Measurements from ENCODE around the gene GTF2F2.

The GTF2F2 gene

GRCh38 chr13:45191874-45192273, 71.6 kb downstream of the GTF2F2 start:
- no peak for TF ChIP-seq CTCF (conservative IDR thresholded peaks at IDR 0.05; ENCODE audit: low read depth, low read length)
- H3K4me3 ChIP-seq (ENCODE audit: low read length), result no peak overlapping the region
- DNase-seq (ENCODE audit: low read depth), result no peak

GRCh38 chr13:45194081-45194939, 74.0 kb downstream of the GTF2F2 start:
- no peak for DNase-seq (ENCODE audit: low read depth)
- H3K4me3 ChIP-seq (ENCODE audit: low read length), result no peak overlapping the region
- TF ChIP-seq CTCF (conservative IDR thresholded peaks at IDR 0.05; ENCODE audit: low read depth, low read length), result peak; percentile 74

- no peak for TF ChIP-seq CTCF (conservative IDR thresholded peaks at IDR 0.05; ENCODE audit: low read depth, low read length)
- no peak for DNase-seq (ENCODE audit: low read depth)
- no peak overlapping the region for H3K4me3 ChIP-seq (ENCODE audit: low read length)
These were observed 75.1 kb downstream of the GTF2F2 start for GRCh38 chr13:45195421-45195820.

- no peak overlapping the region for H3K4me3 ChIP-seq (ENCODE audit: low read length)
- TF ChIP-seq CTCF (conservative IDR thresholded peaks at IDR 0.05; ENCODE audit: low read depth, low read length), result no peak
- no peak for DNase-seq (ENCODE audit: low read depth)
These were observed 75.8 kb downstream of the GTF2F2 start for GRCh38 chr13:45196096-45196495.

DNA sequence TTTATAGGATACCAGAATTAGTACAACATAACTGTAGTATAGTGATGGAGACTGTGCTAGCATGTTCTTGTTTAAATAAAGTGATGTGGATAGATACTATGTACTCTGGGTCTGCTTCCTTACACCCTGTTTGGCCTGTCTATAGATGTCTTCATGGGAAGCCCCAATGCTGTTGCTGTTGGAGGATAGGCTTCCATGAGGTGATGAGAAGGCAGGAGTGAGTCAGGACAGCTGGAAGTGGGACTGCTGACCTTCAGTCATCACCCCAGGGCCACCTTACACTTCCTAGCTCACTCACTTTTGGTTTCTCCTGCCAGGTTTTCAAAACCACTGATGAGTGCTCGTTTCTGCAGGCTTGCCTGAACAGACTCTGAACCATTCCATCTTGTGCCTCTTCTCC, 76.3 kb downstream of the GTF2F2 start:
- H3K4me3 ChIP-seq (ENCODE audit: low read length), result no peak overlapping the region
- no peak for TF ChIP-seq CTCF (conservative IDR thresholded peaks at IDR 0.05; ENCODE audit: low read depth, low read length)
- DNase-seq (ENCODE audit: low read depth), result no peak

DNA sequence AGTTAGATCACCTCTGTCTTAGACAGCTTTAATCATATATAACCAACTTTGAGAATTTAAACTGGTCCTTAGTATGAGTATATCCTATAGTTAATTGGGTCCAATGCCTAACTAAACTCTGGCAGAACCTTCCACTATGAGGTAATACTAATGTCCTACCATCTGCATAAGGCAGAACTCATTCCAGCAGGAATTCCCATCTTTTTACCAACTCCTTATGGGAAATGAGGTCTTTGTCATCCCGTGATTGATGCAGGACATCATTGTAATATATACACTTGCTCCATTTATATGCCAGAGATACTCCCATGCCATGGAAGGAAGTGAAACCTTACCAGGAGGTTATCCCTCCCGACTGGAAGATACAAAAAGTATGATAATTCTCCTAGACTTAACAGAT, 77.7 kb downstream of the GTF2F2 start:
- no peak for DNase-seq (ENCODE audit: low read depth)
- TF ChIP-seq CTCF (conservative IDR thresholded peaks at IDR 0.05; ENCODE audit: low read depth, low read length), result no peak
- H3K4me3 ChIP-seq (ENCODE audit: low read length), result no peak overlapping the region

DNA sequence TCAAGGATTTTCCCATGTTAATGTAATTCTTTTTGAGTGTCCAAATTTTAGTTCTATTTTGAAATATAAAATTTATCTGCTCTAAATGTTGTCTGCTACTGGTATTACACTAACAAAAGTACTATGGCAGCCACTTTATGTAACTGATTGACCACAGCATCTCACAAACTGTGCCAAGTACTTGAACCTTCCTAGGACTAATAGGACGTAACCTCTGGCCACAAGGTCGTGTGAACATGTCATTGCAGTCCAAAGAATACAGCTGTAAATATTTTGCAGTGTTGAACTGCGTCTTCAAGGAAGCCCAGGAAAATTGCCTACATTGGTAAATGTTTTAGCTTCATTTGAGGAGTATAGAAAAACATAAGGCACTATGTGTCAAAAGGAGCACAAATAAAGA, 78.6 kb downstream of the GTF2F2 start:
- H3K4me3 ChIP-seq (ENCODE audit: low read length), result no peak overlapping the region
- no peak for TF ChIP-seq CTCF (conservative IDR thresholded peaks at IDR 0.05; ENCODE audit: low read depth, low read length)
- DNase-seq (ENCODE audit: low read depth), result no peak

All from retinal pigment epithelial cell (primary cell).